GM18870 (cell line): ENCODE results near the gene RALY.

Experiments used
- ATAC-seq: cut with Tn5 transposase; IDR thresholded peaks from one replicate; pipeline ENCODE4 v1.9.1; 2021; ENCODE audit warnings: moderate library complexity; ENCODE audit not compliant: unreplicated experiment

Gene RALY

DNA sequence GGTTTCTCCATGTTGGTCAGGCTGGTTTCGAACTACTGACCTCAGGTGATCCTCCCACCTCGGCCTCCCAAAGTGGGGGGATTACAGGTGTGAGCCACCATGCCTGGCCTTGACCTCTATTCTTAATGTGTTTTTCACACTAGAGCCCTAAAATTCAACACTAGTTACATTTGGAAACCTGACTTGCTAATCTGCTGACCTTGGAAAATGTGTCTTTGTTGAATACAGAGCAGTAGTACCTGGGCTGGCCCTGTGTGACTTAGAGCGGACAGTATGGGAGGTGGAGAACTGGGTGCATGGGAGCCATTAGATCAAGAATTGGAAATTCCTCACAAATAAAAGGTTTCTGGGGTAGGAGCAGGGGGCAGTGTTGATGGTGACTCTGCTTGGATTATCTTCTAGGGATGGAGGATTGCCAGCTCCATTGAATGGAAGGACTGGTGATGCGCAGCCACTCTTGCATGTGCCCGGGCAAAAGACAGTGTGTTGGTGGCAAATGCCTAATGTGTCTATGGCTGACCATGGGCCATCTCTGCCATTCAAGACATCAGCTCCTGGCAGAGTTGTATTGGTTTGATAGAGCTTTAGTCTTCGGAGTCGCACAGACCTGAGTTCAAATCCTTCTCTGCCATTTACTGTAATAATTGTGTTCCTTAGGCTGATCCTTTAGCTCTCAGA is 53.4 kb downstream of the RALY start:
- no peak for ATAC-seq

GRCh38 chr20:34047917-34048316 is 54.2 kb downstream of the RALY start:
- ATAC-seq, result no peak

DNA sequence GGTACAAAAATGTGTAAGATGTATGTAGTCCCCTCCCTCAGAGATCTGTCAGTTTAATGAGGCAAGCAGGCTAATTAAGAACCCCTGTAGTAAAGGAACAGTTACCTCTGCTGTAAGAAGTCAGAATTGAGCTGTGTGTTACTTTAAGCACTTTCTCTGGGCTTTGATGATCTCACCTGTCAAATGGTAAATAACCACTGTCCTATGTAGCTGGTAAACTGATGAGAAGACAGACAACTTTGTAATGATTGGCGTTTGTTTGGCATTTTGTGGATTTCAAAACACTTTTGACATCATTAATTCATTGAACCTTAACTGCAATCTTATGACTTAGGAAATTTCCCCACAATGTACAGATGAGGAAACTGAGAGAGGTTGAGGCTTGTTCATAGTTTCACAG is 55.7 kb downstream of the RALY start:
- ATAC-seq, result no peak

DNA sequence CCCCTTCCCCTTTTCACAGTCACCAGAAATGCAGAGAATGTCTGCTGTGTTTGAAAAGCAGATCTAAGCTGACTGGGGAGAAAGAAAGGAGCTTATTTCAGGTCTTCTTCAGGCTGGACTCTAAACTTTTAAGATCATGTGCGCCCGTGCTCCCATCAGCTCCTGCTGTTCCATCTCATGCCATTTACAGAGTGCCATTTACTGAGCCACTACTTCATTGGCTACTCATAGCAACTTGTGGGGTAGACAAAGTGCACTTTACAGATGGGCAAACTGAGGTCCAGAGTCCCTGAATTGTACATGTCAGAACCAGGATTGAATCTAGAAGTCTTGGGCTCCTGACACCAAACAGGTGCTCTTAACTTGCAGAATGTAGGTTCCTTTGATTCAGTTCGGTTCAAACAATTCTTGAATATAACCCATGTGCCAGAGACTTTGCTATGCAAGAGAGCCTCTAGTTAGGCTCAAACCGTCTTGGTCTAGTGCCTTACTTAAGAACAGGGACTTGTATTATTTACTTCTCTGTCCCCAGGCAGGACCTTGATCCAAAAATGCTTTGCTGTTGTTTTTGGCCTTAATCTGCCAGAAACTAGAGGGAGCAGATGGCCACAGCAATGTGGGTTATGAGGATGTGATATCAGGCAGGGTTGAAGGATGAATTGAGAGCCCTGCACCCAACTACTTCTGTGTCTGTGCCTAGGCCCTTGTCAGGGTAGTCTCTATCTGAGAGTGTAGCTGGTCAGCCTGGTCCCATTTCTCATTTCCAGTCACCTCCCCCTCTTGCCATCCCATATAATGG is 56.4 kb downstream of the RALY start:
- ATAC-seq, result no peak

DNA sequence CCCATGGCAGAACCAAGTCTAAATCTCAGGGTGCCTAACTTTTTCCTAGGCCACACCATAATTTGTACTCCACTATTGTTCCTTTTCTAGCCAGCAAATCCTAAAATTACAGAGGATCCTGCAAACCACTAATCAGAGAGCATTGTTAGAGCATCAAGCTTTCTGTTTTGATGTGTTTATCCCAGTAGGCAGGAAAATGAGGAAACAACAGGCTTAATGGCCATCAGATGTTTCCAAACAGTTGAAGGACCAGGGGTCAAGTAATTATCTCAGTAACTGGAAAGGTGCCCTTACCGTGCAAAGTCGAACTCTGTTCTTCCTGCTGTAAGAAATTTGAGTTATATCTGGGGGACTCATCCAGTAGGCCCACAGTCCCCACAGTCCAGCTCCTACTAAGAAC is 58.7 kb downstream of the RALY start:
- ATAC-seq, result no peak

GRCh38 chr20:34055290-34055689 is 61.6 kb downstream of the RALY start:
- ATAC-seq, result no peak

- no peak for ATAC-seq
Observed at GRCh38 chr20:34058831-34059230, 65.1 kb downstream of the RALY start.

GRCh38 chr20:34060970-34061369 is 67.3 kb downstream of the RALY start:
- no peak for ATAC-seq

GRCh38 chr20:34061695-34062094 is 68.0 kb downstream of the RALY start:
- peak; percentile 55 for ATAC-seq

- no peak for ATAC-seq
Observed at GRCh38 chr20:34062570-34063482, 69.1 kb downstream of the RALY start.

GRCh38 chr20:34064286-34064685 is 70.6 kb downstream of the RALY start:
- no peak for ATAC-seq

DNA sequence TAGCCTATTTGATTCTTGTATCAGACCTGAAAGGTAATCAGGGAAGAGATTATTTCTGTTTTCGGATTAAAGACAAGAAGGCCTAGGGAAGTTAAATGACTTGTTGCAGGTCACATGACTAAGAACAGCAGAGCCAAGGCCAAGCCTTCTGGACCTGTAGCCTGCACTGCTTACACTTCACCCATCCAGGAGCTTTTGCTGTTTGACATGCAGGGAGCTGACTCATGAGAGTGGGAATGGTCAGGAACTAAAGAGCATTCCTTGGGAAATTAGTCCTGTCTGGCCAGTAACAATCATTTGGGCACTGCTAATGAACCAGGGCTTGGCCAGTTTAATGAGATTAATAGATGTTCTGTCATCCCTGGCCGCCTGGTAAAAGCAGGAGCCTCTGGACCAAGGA is 71.5 kb downstream of the RALY start:
- no peak for ATAC-seq

GRCh38 chr20:34066476-34067090 is 72.9 kb downstream of the RALY start:
- ATAC-seq, result no peak

DNA sequence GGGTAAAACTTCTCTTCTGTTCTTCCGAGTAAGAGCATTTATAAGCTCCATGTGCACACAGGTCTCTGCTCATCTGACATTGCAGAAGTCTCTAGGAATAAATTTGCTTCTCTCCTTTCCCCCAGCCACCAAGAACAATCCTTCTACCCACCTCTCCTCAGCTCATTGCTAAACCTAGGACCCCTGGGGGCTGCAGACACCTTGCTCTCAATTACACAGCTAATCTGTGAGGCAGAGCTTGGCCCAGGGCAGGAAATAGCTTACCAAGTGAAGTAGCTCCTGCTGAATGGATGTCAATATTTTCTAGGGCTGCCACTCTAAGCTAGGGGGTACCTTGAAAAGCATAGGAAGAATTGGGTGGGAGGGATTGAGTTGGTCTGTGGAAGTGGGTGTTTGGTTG is 74.3 kb downstream of the RALY start:
- no peak for ATAC-seq

DNA sequence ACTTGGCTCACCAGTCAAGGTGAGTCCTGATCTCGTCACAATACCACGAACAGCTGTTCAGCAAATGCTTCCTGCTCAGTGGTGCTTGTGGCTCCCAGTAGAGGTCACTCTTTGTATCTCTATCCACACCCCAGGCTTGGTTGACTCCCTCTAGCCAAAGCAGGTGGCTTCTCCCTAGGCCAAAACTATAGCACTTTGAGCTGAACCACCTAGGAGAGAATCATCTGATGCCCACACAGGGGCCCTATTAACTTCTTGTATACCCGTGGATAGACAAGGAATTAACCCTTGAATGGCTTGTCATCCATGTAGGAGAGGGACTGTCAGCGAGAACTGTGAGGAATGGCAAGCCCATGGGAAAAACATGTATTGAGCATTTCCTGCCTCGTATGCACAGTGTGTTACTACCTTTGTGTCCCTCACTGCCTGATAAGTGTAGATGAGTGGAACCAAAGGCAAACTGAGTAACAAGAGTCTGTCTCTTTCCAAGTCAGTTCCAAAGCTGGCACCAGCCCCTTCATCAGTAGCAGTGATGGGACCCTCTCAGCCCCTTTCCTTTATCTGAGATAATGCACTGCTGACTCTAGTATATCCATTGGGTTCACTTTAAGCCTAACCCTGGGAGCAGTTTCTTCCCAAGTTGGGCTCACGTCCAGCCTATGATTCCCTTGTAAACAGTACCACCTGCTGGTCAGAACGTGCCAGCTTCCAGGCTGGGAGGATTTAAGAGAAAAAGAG is 75.8 kb downstream of the RALY start:
- no peak for ATAC-seq

GRCh38 chr20:34070079-34070439 is 76.3 kb downstream of the RALY start:
- no peak for ATAC-seq

- ATAC-seq, result no peak
Observed at GRCh38 chr20:34070859-34071258, 77.1 kb downstream of the RALY start.

DNA sequence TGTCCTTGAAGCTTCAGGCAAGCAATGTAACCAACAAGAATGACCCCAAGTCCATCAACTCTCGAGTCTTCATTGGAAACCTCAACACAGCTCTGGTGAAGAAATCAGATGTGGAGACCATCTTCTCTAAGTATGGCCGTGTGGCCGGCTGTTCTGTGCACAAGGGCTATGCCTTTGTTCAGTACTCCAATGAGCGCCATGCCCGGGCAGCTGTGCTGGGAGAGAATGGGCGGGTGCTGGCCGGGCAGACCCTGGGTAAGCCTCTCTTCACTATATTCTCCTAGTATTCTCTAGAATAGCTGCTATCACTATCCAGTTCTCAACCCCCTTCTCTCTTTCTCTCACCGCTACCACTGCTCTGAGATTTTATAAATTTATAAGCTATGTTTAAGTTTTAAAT is 78.4 kb downstream of the RALY start:
- ATAC-seq, result no peak

DNA sequence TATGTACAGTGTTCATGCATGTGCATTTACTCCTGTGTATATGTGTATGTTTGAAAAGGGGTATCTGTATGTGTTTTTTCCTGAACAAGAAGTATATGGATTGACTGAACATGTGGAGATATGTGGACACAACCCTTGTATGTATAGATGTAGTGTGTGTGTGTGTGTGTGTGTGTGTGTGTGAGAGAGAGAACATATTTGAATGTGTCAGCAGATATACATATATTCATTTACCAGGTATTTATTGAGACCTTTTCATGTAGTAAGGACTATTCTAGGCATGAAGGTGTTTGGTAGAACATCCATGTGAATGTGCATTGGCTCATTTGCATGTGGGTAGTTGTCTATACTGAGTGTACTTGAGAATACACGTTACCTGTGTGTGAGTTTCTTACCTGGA is 79.1 kb downstream of the RALY start:
- ATAC-seq, result no peak

- ATAC-seq, result no peak
Observed at GRCh38 chr20:34074101-34074760, 80.5 kb downstream of the RALY start.
